Mesothelial cell of epicardium (in vitro differentiated cells): Measurements from ENCODE around the gene REEP1. TPM values are rescaled to one million over a fixed set of nuclear protein-coding genes. Genes with fewer than 3 reads are reported as not detected.

Experiments
- DNase-seq, 2 experiments: peaks; one replicate each; pipeline ENCODE4 v3.0.0; 2021; ENCODE audit warnings: low spot score in 2 of 2; ENCODE audit not compliant: unreplicated experiment in 2 of 2
- H3K27ac Mint-ChIP-seq: 2 replicates; pipeline ENCODE4 v1.8.0; 2021; ENCODE audit warnings: mixed read lengths
- H3K27me3 Mint-ChIP-seq: 2 replicates; pipeline ENCODE4 v1.8.0; 2021; ENCODE audit warnings: low read depth, mixed read lengths
- H3K36me3 Mint-ChIP-seq: 2 replicates; pipeline ENCODE4 v1.8.0; 2021; ENCODE audit warnings: mixed read lengths
- H3K4me1 Mint-ChIP-seq: 2 replicates; pipeline ENCODE4 v1.8.0; 2021; ENCODE audit warnings: mixed read lengths
- H3K4me3 Mint-ChIP-seq: 2 replicates; pipeline ENCODE4 v1.8.0; 2021; ENCODE audit warnings: mild to moderate bottlenecking, moderate library complexity, mixed read lengths
- H3K9me3 Mint-ChIP-seq: 2 replicates; pipeline ENCODE4 v1.8.0; 2021; ENCODE audit warnings: mixed read lengths
- total RNA-seq: library from RNA; stranded (reverse); gene quantifications from 3 replicates; pipeline ENCODE4 v1.2.1, GENCODE V29; 2021
- TF ChIP-seq, protein P1 (sequence below): fragments of 200-600 bp; sonication (generic); IDR thresholded peaks from one replicate; pipeline ENCODE4 v1.5.0; 2021; ENCODE audit warnings: antibody characterized with exemption; ENCODE audit not compliant: unreplicated experiment

Gene REEP1
- total RNA-seq, 1 donor from 2014 or later, result 1.9 TPM

- Mint-ChIP-seq H3K4me3 (peak overlapping the region; percentile 81), H3K9me3 (no peaks in the 10 kb centered on the region), H3K4me1 (peaks cover 39% of the 10 kb centered on the region), H3K27ac (peak overlapping the region; percentile 97), H3K36me3 (no peaks in the 10 kb centered on the region), H3K27me3 (no peaks in the 10 kb centered on the region)
- TF ChIP-seq, protein P1, sequence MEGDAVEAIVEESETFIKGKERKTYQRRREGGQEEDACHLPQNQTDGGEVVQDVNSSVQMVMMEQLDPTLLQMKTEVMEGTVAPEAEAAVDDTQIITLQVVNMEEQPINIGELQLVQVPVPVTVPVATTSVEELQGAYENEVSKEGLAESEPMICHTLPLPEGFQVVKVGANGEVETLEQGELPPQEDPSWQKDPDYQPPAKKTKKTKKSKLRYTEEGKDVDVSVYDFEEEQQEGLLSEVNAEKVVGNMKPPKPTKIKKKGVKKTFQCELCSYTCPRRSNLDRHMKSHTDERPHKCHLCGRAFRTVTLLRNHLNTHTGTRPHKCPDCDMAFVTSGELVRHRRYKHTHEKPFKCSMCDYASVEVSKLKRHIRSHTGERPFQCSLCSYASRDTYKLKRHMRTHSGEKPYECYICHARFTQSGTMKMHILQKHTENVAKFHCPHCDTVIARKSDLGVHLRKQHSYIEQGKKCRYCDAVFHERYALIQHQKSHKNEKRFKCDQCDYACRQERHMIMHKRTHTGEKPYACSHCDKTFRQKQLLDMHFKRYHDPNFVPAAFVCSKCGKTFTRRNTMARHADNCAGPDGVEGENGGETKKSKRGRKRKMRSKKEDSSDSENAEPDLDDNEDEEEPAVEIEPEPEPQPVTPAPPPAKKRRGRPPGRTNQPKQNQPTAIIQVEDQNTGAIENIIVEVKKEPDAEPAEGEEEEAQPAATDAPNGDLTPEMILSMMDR, result no peak
- no peak for DNase-seq
These were observed 141.5 kb downstream of the REEP1 start for GRCh38 chr2:86195808-86196387.

DNA sequence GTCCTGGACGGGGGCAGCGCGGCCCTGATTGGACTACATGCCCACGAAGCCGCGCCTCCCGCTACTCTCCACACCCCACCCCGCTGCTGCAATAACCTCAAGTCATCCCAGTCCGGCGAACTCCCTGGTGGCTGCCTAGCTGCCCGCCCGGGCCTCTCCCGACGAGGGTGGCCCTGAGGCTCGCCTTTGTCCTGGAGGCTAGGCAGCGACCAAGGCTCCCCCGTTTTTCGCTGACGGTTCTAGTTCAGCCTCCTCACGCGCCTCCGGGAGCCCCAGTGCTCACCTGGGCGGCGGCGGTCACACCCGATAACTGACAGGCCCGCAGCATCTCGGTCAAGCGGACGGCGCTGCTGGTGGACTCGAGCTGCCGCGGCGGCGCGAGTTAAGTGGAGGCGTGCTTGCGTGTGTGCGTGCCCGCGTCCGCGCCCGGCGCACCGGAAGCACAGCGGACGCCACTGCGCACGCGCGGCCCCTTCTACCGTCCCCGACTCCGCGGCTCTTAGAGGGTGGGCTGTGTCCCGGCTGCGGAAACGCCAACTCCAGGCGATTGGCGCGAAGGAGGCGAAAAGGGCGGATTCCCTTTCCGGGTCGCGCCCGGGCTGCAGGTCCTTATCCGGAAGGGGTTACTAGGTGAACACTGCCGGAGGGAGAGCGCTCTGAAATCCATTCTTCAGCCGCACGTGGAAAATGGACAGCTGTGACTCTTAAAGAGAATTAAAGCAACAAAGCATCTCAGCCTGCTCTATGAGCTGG lies 142.2 kb downstream of the REEP1 start, which contains the start of gene IMMT:
Gene IMMT (minus strand): TSS at position 408 of the 753 bp plus-strand sequence. CDS start 80 bp downstream, at position 328.
- Mint-ChIP-seq H3K27ac (peak within 1 kb of the TSS; percentile 97), H3K9me3 (no peaks in the 10 kb centered on the region), H3K4me1 (peaks cover 34% of the 10 kb centered on the region), H3K36me3 (peaks cover 3% of the 10 kb centered on the region), H3K27me3 (no peaks in the 10 kb centered on the region), H3K4me3 (peak within 1 kb of the TSS; percentile 81)
- DNase-seq, result peak; percentile 91 to 92
- TF ChIP-seq, protein P1, result no peak

GRCh38 chr2:86194751-86195054 lies 142.7 kb downstream of the REEP1 start:
- H3K4me3 Mint-ChIP-seq, result peak overlapping the region; percentile 81
- H3K27ac Mint-ChIP-seq, result peak overlapping the region; percentile 97
- no peaks in the 10 kb centered on the region for H3K27me3 Mint-ChIP-seq
- peaks cover 3% of the 10 kb centered on the region for H3K36me3 Mint-ChIP-seq
- H3K9me3 Mint-ChIP-seq, result no peaks in the 10 kb centered on the region
- no peak for DNase-seq
- TF ChIP-seq, protein P1, result no peak
- H3K4me1 Mint-ChIP-seq, result peaks cover 33% of the 10 kb centered on the region

DNA sequence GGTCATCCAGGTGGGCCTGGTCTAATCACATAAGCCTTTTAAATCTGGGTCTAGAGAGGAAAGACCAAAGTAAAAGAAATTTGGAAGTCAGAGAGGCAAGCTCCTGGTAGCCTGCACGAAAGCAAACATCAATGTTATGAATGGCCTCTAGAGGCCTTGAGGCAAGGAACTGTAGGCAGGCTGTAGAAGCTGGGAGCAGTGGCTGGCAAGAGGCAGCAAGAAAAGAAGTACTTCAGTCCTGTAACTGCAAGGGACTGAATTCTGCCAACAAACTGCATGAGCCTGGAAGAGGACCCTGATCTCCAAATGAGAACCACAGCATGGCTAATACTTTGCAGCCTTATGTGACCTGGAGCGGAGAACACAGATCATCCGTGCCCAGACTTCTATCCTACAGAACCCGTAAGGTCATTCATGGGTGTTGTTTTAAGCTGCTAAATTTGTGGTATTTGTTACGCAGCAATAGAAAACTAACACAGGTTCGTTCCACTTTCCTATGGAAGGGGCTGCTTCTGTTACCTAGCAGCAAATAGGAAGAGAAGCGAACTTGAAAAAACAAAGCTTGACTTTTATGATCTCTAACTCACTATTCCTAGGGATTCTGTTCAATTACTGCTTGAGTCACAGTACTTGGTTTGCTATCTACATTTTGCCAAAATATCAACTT lies 143.4 kb downstream of the REEP1 start:
- Mint-ChIP-seq H3K36me3 (peaks cover 3% of the 10 kb centered on the region), H3K9me3 (no peaks in the 10 kb centered on the region), H3K27me3 (no peaks in the 10 kb centered on the region), H3K4me3 (peak overlapping the region; percentile 81), H3K27ac (peak overlapping the region; percentile 97), H3K4me1 (peaks cover 30% of the 10 kb centered on the region)
- TF ChIP-seq, protein P1, result no peak
- DNase-seq, result no peak

- Mint-ChIP-seq H3K4me1 (peaks cover 23% of the 10 kb centered on the region), H3K36me3 (peaks cover 6% of the 10 kb centered on the region), H3K4me3 (no peak overlapping the region), H3K27me3 (no peaks in the 10 kb centered on the region), H3K27ac (no peak overlapping the region), H3K9me3 (no peaks in the 10 kb centered on the region)
- DNase-seq, result no peak
- TF ChIP-seq, protein P1, result no peak
These were observed 147.5 kb downstream of the REEP1 start for GRCh38 chr2:86189782-86190416.
